ENCODE measurements around the gene COL5A1.
"Not testable (repeated sequence)": the region's sequence is repeated elsewhere in the genome, so short reads cannot be mapped to it uniquely, and the experiment has no call there.

The COL5A1 gene

DNA sequence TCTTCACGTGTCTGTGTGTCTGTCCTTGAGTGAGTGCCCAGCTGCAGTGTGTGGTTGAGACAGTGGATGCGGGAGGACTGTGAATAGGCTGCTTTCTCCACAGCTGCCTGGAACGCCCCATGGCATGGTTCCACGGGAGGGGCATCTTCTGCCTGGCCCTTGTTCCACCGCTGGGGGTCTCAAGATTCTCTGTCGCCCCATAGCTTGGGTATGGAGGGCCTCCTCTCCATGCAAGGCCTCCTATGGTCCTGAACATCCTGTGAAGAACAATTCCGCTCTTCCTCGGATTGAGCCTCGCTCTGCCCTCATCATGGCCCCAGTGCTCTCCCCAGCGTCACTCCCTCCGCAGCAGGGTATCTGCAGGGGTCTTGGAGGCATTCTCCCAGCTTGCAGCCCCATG is 36.1 kb downstream of the COL5A1 start:
- DNase-seq: no peak

DNA sequence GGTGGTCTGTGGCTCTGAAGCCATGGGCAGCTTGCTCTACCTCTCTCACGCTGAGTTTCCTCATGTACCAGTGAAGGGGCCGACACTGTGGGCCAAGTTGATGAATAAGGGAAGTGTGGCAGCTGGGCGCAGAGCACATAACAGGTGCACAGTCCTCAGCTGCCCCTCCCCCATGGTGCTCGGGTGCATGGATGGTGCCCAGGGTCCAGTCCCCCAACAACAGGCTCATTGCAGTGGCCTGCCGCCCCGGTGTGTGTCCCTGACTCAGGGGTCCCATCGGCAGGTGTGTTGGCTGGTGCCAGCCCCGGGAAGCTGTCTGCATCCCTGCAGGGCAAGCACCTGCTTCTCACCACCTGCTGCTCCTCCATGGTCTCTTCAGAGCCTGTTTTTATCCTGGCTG is 36.6 kb downstream of the COL5A1 start:
- no peak for DNase-seq

DNA sequence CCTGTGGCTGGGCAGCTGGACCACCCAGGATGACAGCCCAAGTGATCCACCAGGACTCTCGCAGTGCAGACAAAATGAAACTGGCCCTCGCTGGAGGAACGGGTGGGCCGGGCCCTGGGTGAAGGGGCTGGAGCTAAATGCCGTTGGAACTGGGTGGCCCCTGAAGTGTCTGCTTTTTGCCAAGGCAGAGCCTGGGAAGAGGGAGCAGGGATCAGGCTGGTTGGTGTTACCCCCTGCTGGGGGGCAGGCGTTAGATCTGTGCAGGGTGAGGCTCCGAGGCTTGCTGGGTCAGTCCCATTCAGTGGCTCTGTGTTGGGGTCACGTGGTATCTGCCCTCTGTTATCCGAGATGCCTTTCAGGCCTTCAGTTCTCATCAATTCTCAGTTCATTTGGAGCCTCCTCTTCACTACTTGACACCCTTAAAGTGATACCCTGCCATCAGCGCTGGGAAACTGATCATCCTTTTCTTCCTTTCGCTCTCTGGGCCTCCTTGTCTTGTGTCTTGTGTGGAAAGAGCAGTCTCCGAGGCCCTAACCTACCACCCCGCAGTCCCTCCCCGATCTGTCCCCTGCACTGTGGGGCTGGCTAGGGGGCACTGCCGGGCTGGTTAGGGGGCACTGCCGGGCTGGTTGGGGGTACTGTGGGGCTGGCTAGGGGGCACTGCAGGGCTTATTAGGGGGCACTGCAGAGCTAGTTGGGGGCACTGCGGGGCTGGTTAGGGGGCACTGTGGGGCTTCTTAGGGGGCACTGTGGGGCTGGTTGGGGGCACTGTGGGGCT is 37.3 kb downstream of the COL5A1 start:
- DNase-seq: no peak

DNA sequence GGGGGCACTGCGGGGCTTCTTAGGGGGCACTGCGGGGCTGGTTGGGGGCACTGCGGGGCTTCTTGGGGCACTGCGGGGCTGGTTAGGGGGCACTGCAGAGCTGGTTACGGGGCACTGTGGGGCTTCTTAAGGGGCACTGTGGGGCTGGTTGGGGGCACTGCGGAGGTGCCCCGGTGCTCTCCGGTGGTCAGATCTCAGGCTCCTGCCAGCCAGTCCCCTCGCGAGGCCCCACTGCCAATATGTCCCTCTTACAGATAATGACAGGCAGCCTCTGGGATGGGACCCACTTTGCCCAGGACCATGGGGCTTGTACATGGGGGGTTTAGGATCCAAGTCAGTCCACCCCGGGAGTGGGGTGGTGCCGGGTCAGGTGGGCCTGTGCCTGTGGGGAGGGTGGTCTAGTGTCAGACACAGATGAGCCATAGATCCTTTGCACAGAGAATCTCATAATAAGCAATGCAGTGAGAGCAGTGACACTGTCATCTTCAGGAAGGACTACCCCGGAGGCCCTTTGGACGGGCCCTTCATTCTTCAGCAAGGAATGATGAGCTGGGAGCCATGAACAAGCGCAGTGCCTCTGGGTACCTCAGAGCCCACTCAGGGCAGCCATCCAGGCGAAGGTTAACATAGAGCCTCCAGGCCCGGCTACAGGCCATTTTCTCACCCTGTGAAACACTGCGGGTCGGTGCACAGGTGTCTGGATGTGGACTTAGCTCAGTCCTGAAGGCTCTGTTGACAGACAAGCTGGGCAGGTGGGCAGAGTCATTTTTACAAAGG is 38.2 kb downstream of the COL5A1 start:
- DNase-seq: no peak

DNA sequence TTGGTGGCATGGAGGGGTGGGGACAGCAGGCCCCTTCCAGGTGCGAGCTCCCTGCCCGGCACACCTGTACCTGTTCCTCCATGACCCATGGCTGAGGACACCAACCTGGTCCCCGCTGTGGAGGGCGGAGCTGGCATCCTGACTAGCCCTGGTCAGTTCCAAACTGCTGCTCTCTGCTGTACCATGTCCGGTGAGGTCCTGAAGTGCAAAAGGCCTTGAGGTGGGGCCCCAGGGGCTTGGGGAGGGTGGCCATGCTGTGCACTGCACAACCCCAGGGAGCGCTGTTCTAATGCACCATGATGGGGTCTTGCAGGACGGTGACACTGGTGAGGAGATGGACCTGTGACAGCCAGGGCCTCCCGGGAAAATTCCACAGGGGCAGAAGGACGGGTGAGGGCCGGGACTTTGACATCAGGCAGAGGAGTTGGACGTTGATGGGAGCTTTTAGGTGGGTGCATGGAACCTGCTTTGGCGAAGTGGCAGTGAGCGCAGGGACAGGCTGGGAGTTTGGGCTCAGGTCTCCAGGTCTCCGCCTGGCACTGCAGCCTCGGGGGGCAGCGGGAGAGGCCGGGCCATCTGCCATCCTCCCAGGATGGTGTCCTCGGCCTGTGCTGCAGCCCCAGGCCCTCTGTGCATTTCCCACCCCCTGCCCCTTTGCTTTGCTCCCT is 38.9 kb downstream of the COL5A1 start:
- DNase-seq: no peak

DNA sequence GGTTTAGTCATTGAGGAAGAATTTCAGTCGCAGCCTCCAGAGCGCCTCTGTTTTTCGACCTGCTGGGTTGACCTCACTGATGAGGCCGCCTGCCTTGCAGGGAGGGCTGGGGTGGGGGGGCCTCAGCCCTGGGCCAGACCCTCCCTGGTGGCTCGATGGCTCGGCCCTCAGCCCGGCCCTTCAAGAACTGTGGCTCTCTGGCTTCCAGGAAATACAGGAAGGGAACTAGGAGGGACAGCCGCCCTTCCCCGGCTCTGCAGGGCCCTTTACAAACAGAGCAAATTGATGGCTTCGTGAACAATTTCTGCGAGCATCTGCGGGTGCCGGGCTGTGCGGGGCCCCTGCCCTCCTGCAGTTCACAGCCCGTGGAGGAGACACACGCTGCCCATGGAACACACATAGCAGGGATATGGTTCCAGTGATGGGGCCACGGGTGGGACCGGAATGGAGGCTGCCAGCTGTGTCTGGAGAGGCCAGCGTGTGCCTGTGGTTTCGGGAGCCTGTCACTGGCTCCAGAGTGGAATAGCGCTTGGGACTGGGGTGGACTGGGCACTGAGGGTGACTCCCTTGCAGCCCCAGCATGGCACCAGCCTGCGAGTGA is 39.6 kb downstream of the COL5A1 start:
- DNase-seq: no peak

DNA sequence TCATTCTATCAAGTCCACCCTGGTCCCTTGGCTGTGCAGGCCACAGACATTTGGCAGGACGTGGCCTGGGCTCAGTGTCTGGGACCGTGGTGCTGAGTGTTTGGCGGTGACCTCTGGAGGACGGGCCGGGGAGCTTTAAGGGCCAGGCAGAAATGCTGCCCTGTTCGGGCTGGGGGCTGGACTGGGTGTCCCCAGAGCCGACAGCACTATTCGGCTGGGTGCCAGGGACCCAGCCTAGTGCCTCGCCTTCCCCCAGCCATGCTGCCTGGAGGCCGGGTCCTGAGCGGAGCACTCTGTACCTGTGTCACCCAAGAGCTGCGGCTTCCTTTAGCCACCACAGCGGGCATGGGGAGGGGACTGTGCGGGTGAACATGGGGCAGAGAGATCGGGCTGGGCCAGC is 40.4 kb downstream of the COL5A1 start:
- DNase-seq: no peak

DNA sequence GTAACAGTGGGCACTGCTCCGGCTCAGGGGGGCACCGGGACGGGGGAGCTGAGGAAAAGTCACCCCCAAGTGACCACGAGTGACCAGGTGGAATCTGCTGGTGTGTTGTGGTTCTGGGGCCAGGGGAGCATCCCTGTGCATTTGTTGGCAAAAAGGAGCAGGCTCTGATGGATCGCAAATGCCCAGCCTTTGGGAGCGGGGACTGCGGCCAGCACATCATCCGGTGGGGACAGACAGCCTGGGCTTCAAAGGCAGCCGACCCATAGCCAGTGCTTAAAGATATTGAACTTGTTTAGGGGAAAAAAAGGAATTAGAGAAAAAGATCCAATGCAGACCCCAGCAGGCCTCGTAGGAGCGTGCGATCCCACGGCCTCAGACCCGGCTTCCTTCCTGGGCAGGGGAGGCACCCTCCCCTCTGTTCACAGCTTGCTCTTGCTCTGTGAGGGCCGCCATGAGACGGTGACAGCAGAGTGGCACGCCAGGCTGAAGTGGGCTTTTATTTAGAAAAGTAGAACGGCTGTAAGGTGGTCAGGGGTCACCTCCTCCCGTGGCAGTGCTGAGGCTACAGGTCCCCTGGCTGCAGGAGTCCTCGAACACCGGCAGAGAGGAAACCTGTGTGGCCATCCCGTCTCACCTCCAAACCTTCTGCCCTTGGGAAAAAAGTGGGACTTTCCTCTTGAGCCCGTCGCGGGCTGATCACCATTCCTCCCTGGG is 41.2 kb downstream of the COL5A1 start:
- DNase-seq: no peak

DNA sequence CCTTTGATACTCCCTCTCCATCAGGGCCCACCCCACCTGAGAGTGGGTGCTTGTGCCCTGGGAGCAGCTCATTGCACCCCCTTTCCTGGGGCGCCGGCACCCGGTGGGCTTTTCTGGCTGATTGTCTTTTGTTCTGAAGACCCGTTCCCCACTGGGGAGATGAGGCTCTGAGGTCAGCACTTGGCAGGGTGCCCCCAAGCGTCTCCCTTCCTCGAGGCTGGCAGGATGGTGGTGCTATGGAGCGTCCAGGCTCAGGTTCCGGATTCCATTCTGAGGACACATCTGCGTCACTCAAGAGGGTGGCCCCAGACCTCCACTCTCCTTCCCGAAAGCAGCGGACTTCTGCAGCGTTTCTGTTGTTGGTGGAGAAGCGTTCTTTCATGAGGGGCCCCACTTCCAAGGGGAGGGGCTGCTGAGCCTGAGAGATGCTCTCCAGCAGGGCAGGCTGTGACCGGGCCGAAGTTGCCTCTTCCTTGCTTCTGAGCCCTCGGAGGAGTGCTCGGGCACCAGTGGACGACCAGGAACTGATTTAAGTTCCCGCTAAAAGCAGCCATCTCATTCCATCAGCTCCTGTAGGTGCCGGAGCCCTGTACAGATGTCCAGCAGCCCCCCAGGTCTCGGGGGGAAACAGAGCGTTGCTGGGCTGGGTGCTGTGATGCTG is 42.2 kb downstream of the COL5A1 start:
- no peak for DNase-seq

DNA sequence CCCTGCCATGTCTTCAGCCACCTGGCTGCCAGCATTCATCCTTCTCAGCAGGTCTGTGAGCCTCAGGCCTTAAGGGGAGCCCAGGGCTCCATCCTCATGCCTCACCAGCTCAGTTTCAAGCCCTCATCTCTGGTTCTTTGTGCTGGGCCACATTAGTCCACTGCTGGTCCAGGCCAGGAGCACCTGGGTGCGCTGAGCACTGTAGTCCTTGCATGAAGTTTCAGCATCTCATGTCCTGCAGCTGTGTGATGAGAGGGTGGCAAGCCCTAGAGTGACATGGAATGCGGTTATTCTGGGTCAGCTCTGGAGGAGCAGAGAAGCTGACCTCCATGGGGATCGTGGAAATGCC is 42.7 kb downstream of the COL5A1 start:
- no peak for DNase-seq

DNA sequence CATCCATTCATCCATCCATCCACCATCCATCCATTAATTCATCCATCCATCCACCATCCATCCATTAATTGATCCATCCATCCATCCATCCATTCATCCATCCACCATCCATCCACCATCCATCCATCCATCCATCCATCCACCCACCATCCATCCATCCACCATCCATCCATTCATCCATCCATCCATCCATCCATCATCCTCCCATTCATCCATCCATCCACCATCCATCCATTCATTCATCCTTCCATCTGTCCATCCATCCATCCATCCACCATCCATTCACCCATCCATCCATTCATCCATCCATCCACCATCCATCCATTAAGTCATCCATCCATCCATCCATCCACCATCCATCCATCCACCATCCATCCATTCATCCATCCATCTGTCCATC is 43.3 kb downstream of the COL5A1 start:
- DNase-seq: not testable (repeated sequence)

DNA sequence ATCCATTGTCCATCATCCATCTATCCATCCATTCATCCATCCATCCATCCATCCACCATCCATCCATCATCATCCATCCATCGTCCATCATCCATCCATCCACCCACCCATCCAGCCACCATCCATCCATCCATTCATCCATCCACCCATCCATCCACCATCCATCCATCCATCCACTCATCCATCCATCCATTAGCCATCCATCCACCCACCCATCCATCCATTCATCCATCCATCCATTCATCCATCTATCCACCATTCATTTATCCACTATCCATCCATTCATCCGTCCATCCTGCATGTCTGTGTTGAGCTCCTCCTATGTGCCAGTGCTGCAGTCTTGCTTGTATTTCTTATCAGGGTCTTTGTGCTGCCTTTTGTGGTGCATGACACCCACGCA is 44.2 kb downstream of the COL5A1 start:
- DNase-seq: no peak

DNA sequence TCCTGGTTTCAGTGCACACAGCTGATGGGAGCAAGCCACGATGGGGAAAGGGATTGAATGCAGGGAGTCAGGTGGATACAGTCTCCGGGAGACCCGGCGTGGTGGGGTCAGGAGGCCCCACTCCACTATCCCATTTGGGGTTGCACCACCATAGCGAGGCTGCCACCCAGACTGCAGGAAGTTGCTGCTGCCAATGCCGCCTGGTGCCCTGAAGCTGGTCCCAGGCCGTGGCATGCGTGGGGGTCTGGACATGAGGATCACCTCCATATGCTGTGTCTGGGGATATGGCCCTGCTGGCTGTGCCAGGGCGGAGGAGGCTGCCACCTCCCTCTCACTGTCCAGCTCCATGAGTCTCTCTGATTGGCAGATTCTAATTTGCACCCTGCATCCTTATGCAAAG is 45.3 kb downstream of the COL5A1 start:
- no peak for DNase-seq

DNA sequence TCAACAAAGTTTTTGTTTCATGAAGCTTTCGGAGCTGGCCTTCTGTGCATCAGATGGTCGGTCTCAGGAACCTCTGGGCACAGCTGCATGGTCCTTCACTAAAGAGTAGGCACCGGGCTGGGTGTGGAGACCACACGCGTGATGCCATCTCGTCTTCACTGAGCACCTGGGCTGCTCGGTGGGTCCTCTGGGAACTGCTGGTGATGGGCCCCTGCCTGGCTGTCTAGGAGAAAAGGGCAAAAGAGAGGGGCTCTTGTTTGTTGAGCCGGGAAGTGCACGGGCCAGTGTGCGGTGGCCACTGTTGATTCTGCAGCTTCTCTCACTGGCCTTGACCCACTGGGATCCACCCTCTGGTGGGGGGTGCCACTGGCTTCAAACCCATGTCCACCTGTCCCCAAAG is 46.0 kb downstream of the COL5A1 start:
- no peak for DNase-seq

DNA sequence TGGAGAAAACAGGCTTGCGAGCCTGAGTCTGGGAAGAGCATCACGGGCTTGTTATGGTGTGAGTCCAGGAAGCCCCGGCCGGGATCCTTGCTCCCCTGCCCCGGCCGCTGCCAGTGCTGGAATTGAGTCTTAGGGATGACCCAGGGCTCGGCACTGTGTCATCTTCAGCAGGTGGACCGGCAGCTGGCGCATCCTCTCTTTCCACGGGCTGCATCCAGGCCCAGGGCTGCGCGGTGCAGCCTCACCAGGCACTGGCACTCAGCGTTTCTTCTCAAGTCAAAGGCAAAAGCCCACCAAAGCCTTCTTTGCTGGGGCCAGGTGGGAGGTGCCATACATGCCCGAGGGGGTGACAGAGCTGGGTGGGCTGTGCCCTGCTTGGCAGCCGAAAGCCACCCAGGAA is 46.6 kb downstream of the COL5A1 start:
- DNase-seq: no peak

DNA sequence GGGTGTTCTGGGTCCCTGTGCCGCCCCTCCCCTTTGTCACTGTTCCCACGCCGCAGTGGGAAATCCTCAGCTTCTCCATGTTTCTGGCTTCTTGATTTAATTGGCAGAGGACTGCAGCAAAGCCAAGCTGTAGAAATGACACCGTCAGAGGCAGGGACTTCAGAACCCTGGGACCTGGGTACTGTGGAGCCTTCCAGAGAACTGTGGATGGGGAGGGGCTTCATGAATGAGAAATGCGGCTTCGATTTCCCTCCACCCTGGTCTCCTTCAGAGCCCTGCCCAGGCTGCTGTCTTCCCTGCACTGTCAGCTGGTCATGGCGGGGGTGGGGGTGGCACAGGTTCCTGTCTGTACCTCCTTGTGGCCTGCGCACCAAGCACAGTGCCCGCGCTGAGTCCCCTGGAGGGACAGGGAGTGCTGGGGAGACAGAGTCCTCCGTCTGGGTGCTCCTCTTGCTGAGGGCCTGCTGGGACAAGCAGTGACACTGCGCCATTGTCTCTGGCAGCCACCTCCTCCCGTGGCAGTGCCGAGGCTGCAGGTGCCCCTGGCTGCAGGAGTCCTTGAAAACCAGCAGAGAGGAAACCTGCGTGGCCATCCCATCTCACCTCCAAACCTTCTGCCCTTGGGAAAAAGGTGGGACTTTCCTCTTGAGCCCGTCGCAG is 47.2 kb downstream of the COL5A1 start:
- no peak for DNase-seq

DNA sequence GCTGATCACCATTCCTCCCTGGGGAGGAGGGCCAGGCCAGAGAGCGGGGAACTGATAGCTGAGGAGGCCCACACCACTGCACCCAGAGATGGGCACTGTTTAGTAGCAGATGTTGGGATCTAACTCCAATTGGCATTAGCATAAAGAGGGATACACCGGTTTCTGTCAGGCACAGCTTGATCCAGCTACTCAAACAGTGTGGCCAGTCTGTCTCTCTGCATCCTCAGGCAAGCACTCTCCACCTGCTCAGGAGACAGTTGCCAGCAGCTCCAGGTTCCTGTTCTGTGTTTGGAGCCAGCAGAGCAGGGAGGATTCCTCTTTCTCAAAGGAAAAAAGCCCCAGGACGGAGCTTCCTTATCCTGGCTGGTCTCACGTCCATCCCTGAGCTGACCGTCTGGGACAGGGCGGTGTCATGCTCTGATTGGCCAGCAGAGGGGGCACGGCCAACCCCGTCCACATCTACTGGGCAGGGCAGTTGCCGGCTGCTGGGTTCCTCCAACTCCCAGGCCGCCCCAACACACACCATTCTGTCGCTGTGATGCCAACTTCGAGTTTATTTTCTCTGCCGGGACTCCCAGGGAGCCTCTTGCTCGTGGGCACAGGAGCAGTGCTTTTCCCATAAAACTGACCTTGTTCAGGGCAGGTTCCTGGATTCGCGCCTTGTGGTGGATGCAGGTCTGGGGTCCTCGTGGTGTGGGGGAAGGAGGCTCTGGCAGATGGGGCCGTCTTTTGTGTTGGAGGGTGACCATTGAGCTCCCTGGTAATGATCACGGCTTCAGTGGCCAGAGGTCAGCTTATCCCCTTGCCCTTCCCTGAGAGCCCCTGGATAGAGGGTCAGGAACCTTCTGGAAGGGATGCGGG is 47.9 kb downstream of the COL5A1 start:
- DNase-seq: no peak

DNA sequence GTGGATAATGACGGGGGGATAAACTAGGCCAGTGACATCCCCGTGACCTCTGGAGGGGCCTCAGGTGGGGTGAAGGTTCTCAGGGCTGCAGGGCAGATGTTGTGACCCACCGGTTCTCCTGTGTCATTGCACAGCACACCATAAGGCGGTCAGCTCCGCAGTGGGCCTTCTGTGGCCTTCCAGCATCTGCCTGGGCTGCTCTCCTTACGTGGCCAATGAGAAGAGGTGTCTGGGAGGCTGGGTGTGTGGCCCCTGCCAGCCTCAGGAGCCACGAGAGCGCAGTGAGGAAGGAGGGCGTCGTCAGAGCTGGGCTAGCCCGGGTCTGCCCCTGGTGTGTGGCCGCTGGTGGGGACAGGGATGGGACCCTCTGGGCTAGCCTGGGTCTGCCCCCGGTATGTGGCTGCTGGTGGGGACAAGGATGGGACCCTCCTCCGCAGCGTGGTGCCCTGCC is 48.7 kb downstream of the COL5A1 start:
- no peak for DNase-seq

DNA sequence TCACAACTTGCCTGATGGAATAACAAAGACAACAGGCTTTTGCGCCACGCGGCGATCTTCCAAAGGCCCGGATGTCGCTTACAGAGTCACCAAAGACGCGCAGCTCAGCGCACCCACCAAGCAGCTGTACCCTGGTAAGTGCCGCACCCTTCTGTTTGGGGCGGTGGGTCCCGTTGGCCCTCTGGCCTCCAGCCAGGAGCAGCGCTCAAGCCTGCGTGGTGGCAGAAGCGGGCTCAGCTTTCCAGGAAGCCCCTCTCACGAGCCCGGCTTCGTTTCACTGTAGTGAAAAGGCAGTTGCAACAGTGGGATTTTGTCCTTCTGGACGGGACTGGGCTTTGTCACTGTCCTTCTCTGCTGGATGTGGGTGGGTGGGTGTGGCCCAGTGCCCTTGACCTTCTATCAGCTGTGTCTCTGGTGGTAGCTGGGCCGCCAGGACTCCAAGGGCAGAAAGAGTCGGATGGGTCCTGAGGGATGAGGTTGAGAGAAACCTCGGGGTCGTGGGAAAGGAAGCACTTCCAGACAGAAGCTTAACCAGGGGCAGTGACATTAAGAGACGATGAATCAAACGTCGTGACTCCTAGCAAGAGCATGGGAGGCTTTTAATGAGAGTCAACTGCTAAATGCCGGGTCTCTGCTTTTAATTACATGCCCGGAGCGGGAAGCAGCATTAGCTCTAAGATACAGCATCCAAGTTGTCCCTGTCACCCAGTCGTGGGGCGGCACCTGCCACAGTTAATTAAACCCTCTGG is 49.5 kb downstream of the COL5A1 start:
- no peak for DNase-seq
